T-helper 1 cell treated with Interleukin-12 subunit alpha and Interleukin-12 subunit beta and Interleukin-4 antibody, amounts not matched to agents 30 μg/mL and 1 μg/mL, for 36 hours (primary cell): ENCODE results near the gene DDO.
"Not testable (repeated sequence)": the region's sequence is repeated elsewhere in the genome, so short reads cannot be mapped to it uniquely, and the experiment has no call there.

Source experiments
- H3K27ac Mint-ChIP-seq: one replicate; pipeline ENCODE4 v1.8.0; 2021; ENCODE audit warnings: mild to moderate bottlenecking, mixed read lengths
- H3K27me3 Mint-ChIP-seq: one replicate; pipeline ENCODE4 v1.8.0; 2021; ENCODE audit warnings: low read depth, mixed read lengths
- H3K36me3 Mint-ChIP-seq: one replicate; pipeline ENCODE4 v1.8.0; 2021; ENCODE audit warnings: low read depth, mixed read lengths
- H3K4me1 Mint-ChIP-seq: one replicate; pipeline ENCODE4 v1.8.0; 2021; ENCODE audit warnings: low read depth, mixed read lengths
- H3K4me3 Mint-ChIP-seq: one replicate; pipeline ENCODE4 v1.8.0; 2021; ENCODE audit warnings: mild to moderate bottlenecking, moderate library complexity, mixed read lengths
- H3K9me3 Mint-ChIP-seq: one replicate; pipeline ENCODE4 v1.8.0; 2021; ENCODE audit warnings: mixed read lengths

DDO gene, protein sequence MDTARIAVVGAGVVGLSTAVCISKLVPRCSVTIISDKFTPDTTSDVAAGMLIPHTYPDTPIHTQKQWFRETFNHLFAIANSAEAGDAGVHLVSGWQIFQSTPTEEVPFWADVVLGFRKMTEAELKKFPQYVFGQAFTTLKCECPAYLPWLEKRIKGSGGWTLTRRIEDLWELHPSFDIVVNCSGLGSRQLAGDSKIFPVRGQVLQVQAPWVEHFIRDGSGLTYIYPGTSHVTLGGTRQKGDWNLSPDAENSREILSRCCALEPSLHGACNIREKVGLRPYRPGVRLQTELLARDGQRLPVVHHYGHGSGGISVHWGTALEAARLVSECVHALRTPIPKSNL

DNA sequence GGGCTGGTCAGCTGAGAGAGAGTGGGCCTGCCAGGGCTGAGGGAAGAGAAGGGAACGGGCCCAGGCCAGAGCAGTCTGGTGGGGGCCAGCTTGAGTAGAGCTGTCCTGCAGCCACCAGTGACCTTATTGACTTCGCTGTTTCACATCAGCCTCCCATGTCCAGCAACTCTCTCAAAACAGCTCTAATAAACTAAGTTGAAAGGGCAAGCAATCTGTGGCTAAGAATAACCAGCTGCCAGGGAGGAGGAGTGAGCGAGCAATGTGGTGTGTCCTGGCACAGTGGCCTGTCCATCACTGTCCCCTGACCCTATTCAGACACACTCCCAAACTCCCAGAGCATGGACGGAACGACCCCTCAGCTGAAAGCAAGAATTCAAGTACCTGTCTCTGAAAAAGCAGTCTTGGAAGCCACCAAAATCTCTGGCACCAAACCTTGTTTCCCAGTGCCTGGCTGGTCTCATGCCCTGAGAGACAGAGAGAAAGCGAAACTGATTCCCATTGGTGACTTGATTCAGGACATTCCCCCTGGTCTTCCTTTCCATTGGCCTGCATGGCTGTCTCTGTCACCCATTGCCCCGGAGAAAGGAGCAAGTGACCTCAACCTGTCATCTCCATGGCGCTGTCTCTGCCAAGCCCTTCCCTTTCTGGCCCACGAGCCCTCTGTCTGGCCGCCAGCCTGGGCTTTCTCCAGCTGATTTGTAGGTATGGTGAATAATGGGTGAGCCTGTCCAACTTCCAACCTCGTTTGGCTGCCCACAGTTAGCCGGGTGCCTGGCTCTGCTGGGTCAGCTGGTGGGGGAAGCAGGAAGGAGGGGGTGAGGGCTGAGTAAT lies at the start of gene DDO:
Gene DDO, minus strand, starts transcription at position 490 of the 831 bp plus-strand sequence. CDS start 2,113 bp downstream, outside the sequence.
- H3K27ac Mint-ChIP-seq, result no peak within 1 kb of the TSS
- H3K27me3 Mint-ChIP-seq, result peaks cover 3% of the 10 kb centered on the region
- H3K9me3 Mint-ChIP-seq, result no peaks in the 10 kb centered on the region
- no peak within 1 kb of the TSS for H3K4me3 Mint-ChIP-seq
- H3K4me1 Mint-ChIP-seq, result peaks cover 2% of the 10 kb centered on the region
- H3K36me3 Mint-ChIP-seq, result no peaks in the 10 kb centered on the region

DNA sequence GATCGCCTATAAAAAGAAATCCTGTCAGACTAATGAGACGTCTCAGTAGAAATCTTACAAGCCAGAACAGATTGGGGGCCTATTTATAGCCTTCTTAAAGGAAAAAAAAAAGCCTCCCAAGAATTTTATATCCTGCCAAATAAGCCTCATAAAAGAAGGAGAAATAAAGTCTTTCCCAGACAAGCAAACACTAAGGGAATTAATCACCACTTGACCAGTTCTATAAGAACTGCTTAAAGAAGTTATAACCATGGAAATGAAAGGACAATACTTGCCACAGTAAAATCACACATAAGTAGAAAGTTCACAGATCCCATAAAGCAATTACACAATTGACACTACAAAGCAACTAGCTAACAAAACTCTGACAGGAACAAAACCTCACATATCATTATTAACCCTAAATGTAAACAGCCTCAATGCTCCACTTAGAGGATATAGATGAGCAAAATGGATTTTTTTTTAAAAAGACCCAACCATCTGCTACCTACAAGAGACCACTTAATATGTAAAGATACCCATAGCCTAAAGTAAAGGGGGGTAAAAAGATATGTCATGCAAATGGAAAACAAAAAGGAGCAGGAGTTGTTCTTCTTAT lies 47.6 kb upstream of the DDO start:
- Mint-ChIP-seq H3K4me1 (no peaks in the 10 kb centered on the region), H3K27ac (no peak overlapping the region), H3K36me3 (no peaks in the 10 kb centered on the region), H3K27me3 (peaks cover 14% of the 10 kb centered on the region), H3K4me3 (no peak overlapping the region), H3K9me3 (peaks cover 28% of the 10 kb centered on the region)

DNA sequence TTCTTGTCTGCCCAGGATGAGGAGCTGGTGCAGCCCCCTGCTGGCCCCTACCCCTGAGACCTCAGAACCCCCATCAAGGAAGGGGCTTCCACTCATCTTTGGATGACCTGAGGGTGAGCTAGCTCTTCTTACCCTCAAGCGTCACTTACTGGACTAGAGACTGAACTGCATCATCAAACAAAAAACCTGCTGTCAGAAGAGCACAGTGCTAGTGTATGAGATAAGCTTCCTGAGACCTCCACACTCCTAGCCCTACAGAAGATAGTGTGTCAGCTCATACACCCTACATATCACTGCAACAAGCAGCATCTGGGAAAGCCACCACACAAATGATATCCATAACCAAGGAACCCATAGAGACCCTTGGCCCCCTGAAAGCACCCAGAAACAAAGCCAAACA lies 46.0 kb upstream of the DDO start:
- Mint-ChIP-seq H3K27me3 (peaks cover 9% of the 10 kb centered on the region), H3K4me3 (no peak overlapping the region), H3K27ac (no peak overlapping the region), H3K4me1 (no peaks in the 10 kb centered on the region), H3K36me3 (no peaks in the 10 kb centered on the region), H3K9me3 (peaks cover 28% of the 10 kb centered on the region)

DNA sequence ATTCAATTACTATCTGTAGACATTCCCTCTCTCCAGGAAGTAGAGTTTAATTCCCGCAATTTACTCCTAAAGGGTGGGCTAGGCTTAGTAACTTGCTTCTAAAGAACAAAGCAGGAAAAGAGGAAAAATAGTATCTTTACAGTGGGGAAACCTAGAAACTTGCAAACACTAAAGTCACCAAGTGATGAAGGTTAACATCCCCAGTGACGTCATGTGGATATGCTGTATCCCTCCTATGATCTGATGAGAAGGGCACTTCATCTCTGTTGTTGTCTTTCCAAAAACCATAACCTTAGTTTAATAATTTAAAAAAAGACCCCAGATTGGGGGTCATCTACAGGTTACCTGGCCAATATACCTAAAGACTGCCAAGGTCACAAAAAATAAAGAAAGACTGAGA lies 43.8 kb upstream of the DDO start:
- Mint-ChIP-seq H3K4me1 (no peaks in the 10 kb centered on the region), H3K9me3 (peaks cover 28% of the 10 kb centered on the region), H3K4me3 (no peak overlapping the region), H3K27me3 (peaks cover 4% of the 10 kb centered on the region), H3K36me3 (no peaks in the 10 kb centered on the region), H3K27ac (no peak overlapping the region)

DNA sequence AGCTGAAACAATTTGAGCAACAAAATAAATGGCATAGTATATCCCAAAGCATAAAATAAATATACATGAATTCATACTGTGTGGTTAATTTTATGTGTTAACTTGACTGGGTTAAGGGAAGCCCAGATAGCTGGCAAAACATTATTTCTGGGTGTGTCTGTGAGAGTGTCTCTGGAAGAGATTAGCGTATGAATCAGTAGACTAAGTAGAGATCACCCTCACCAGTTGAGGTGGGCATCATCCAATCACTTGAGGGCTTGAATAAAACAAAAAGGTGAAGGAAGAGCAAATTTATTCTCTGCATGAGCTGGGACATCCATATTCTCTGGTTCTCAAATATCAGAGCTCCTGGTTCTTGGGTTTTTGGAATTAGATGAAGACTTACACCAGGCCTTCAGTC lies 43.1 kb upstream of the DDO start:
- H3K4me3 Mint-ChIP-seq, result no peak overlapping the region
- peaks cover 21% of the 10 kb centered on the region for H3K9me3 Mint-ChIP-seq
- H3K36me3 Mint-ChIP-seq, result no peaks in the 10 kb centered on the region
- no peaks in the 10 kb centered on the region for H3K4me1 Mint-ChIP-seq
- no peak overlapping the region for H3K27ac Mint-ChIP-seq
- H3K27me3 Mint-ChIP-seq, result peaks cover 5% of the 10 kb centered on the region

DNA sequence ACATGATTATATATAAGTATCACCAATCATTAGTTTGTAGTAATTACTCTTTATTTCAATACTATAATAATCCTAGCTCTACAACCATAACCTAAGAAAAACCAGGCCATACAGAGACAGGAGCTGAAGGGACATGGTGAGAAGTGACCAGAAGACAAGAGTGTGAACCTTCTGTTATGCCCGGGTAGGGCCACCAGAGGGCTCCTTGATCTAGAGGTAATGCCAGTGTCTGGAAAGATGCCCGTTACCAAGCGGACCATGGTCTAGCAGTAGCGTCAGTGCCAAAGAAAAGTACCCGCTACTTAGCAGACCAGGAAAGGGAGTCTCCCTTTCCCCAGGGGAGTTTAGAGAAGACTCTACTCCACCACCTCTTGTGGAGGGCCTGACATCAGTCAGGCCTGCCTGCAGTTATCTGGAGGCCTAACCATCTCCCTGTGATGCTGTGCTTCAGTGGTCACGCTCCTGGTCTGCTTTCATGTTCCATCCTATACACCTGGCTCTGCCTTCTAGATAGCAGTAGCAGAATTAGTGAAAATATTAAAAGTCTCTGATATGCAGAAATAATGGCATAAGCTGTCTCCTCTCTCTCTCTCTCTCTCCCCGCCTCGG lies 42.3 kb upstream of the DDO start:
- H3K4me1 Mint-ChIP-seq, H3K36me3 Mint-ChIP-seq, H3K27ac Mint-ChIP-seq, H3K27me3 Mint-ChIP-seq, H3K4me3 Mint-ChIP-seq: not testable (repeated sequence)
- peaks cover 13% of the 10 kb centered on the region for H3K9me3 Mint-ChIP-seq

DNA sequence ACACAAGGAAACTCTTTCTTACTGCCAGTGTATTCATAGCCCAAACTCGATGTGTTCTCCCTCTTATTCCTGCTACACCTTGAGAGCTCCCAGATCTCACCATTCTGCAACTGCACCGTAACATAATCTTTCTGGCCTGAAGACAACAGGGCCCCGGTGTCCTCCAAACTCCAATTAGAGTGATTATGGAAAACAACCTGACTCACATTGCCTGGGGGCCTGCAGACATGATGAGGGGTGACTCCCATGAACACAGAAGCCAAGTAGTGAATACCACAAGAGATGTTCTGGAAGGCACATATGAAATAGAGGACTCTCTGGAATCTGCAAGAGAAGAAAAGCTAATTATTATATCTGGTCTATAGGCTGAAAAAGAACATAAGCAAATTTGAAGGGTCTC lies 41.3 kb upstream of the DDO start:
- Mint-ChIP-seq H3K36me3 (no peaks in the 10 kb centered on the region), H3K27me3 (peaks cover 7% of the 10 kb centered on the region), H3K9me3 (peaks cover 4% of the 10 kb centered on the region), H3K27ac (no peak overlapping the region), H3K4me1 (no peaks in the 10 kb centered on the region), H3K4me3 (no peak overlapping the region)

DNA sequence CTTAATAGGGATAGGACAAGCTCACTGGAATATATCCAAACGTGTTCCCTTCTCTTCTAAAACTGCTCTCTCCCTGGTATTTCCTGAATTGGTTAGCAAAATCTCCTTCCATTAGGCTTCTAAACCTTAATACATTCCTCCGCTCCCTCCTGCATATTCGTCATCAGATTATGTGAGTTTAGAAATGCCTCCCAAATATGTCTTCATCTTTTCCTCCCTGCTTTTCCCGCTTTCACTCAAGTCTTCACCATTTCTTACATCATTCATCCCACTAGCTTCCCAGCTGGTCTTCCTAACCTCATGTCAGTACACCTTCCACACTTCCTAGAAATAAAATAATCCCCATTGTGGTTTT lies 34.1 kb upstream of the DDO start:
- Mint-ChIP-seq H3K27ac (no peak overlapping the region), H3K9me3 (no peaks in the 10 kb centered on the region), H3K36me3 (no peaks in the 10 kb centered on the region), H3K4me1 (no peaks in the 10 kb centered on the region), H3K4me3 (no peak overlapping the region), H3K27me3 (peaks cover 10% of the 10 kb centered on the region)

DNA sequence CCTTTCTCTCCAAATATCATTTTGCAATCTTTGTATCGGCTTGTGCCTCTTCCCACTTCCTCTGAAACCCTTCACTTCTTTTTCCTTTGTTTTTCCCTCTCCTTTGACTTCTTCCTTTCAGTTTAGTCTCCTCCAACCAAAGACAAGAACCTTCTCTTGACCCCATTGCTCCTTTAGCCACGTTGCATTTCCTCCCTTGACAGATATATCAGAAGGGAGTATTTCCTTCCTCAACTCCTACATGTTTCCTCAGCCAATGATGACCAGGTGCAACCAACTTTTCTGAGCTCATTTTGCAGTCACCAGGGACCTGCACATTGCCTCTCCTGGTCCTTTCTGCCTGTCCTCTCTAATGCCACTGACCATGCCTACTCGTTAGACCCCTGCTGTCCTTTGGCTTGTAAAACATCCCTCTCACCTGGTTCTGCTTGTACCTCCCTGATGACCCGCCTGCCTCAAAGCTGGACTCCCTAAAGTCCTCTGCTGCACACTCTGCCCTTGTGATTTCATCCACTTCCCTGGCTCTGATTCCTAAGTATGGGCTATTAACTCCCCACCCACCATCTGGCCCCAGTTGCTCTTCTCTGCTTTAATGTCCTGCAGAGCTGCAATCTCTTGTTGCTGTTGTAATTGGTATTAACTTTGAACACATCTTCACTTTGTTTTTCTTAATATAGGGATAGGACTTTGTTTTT lies 33.6 kb upstream of the DDO start:
- no peak overlapping the region for H3K27ac Mint-ChIP-seq

DNA sequence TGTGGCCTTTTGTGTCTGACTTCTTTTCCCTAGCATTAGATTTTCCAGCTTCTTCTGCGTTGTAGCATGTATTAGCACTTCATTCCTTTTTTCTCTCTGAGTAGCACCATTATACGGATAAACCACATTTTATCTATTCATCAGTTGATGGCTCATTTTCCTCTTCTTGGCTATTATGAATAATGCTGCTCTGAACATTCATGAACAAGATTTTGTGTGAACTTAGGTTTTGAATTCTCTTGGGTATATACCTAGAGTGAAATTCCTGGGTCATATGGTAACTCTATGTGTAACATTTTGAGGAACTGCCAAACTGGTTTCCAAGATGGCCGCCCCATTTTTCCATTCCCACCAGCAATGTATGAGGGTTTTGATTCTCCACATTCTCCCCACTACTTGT lies 32.4 kb upstream of the DDO start:
- no peak overlapping the region for H3K27ac Mint-ChIP-seq
- no peaks in the 10 kb centered on the region for H3K4me1 Mint-ChIP-seq
- no peaks in the 10 kb centered on the region for H3K9me3 Mint-ChIP-seq
- H3K4me3 Mint-ChIP-seq, result no peak overlapping the region
- peaks cover 10% of the 10 kb centered on the region for H3K27me3 Mint-ChIP-seq
- H3K36me3 Mint-ChIP-seq, result no peaks in the 10 kb centered on the region

More for the DNA sequence above, 33.6 kb upstream of the DDO start:
- no peak overlapping the region for H3K4me3 Mint-ChIP-seq
- H3K4me1 Mint-ChIP-seq, result no peaks in the 10 kb centered on the region
- no peaks in the 10 kb centered on the region for H3K36me3 Mint-ChIP-seq
- H3K9me3 Mint-ChIP-seq, result no peaks in the 10 kb centered on the region
- peaks cover 10% of the 10 kb centered on the region for H3K27me3 Mint-ChIP-seq

DNA sequence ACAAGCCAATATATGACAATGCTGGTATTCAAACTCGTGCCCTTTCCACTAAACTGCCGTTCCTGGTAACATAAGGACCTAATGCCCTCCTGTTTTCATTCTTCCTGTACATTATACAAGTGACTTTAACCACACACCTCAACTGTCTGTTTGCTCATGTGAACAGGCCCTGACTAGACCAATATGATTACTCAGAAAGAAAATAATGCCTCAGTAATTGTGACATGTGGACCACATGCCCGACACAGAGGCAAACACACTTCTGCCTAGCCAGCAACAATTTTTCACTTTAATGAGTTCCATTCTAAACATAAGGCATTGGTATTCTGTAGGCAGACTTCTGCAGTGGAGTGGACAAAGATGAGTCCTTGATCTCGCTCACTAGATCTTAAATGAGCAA lies 31.0 kb upstream of the DDO start:
- Mint-ChIP-seq H3K36me3 (no peaks in the 10 kb centered on the region), H3K4me1 (no peaks in the 10 kb centered on the region), H3K27me3 (peaks cover 11% of the 10 kb centered on the region), H3K4me3 (no peak overlapping the region), H3K27ac (no peak overlapping the region), H3K9me3 (no peaks in the 10 kb centered on the region)

DNA sequence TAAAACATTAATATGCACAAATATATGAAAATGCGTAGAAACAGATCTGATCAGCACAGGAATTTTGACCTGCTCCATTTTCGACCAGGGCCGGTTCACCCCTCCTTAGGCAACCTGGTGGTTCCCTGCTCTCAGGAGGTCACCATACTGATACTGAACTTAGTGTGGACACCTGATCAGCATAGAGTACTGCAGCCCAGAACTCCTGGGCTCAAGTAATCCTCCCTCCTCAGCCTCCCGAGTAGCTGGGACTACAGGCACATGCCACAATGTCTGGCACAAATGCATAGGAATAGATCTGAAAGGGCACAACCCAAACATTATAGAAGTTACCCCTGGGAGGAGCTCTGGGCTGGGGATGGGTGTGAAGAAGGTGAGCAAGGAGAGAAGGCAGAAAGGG lies 24.7 kb upstream of the DDO start:
- Mint-ChIP-seq H3K9me3 (no peaks in the 10 kb centered on the region), H3K36me3 (no peaks in the 10 kb centered on the region), H3K27me3 (peaks cover 21% of the 10 kb centered on the region), H3K4me3 (no peak overlapping the region), H3K4me1 (no peaks in the 10 kb centered on the region), H3K27ac (no peak overlapping the region)

DNA sequence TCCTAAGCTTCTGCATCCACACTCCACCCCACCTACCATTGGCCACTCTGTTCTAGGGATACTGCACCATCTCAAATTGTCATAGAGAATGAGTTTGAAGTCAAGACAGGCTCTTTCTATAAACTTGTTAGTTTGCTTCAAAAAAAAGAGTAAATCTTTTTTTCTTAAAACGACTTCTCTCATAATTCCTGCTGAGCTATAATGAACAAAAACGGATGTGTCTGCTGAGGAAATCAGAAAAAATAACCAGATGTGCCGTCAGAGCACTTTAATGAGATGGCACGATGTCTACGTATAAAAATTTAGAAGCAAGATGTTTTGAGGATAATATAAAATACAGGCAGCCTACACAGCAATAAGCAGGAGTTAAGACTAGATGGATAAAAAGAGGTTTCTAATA lies 24.0 kb upstream of the DDO start:
- Mint-ChIP-seq H3K27ac (no peak overlapping the region), H3K9me3 (no peaks in the 10 kb centered on the region), H3K4me1 (no peaks in the 10 kb centered on the region), H3K4me3 (no peak overlapping the region), H3K36me3 (no peaks in the 10 kb centered on the region), H3K27me3 (peaks cover 21% of the 10 kb centered on the region)

DNA sequence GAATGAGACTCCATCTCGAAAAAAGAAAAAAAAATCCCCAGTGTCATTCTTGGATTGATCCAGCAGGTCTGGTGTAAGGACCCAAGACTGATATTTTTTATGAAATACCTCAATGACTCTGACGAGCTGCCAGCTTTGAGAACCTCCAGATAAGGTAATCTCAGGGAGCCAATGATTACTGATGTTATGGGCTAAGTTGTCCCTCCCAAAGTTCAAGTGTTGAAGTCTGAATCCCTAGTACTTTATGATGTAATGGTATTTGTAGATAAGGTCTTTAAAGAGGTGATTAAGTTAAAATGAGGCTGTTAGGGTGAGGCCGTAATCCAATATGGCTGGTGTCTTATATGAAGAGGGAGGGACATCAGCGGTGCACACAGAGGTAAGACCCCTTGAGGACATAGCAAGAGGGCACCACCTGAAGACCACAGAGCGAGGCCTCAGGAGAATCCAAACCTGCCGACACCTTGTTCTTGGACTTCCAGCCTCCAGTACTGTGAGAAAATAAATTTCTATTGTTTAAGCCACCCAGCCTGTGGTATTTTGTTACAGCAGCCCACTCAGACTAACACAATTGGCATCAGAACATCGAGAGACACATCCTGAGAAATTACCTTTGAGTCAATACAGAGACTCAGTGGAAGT lies 19.7 kb upstream of the DDO start:
- no peaks in the 10 kb centered on the region for H3K9me3 Mint-ChIP-seq
- H3K4me3 Mint-ChIP-seq, result no peak overlapping the region
- peaks cover 11% of the 10 kb centered on the region for H3K27me3 Mint-ChIP-seq
- no peaks in the 10 kb centered on the region for H3K36me3 Mint-ChIP-seq
- H3K27ac Mint-ChIP-seq, result no peak overlapping the region
- no peaks in the 10 kb centered on the region for H3K4me1 Mint-ChIP-seq
